Parathyroid adenoma (tissue), 2 donors: Measurements from ENCODE around the gene PLXNA4.

Experiments used
- H2AFZ ChIP-seq: fragments of 300-600 bp; sonication (generic); one replicate; pipeline ENCODE4 v1.7.0; 2017; ENCODE audit warnings: antibody characterized with exemption, mild to moderate bottlenecking
- H3K27ac ChIP-seq: fragments of 300-600 bp; sonication (generic); one replicate; pipeline ENCODE4 v1.7.0; 2017
- H3K27me3 ChIP-seq: fragments of 300-600 bp; sonication (generic); one replicate; pipeline ENCODE4 v1.7.0; 2017; ENCODE audit warnings: low read length; ENCODE audit not compliant: control insufficient read depth, insufficient read depth
- H3K36me3 ChIP-seq: fragments of 300-600 bp; sonication (generic); one replicate; pipeline ENCODE4 v1.7.0; 2017; ENCODE audit warnings: low read length; ENCODE audit not compliant: control insufficient read depth, insufficient read depth
- H3K4me1 ChIP-seq: fragments of 300-600 bp; sonication (generic); one replicate; pipeline ENCODE4 v1.7.0; 2017; ENCODE audit warnings: control low read depth
- H3K4me2 ChIP-seq: fragments of 300-600 bp; sonication (generic); one replicate; pipeline ENCODE4 v1.7.0; 2017; ENCODE audit warnings: low read length
- H3K4me3 ChIP-seq: fragments of 300-600 bp; sonication (generic); one replicate; pipeline ENCODE4 v1.7.0; 2017; ENCODE audit warnings: low read depth, low read length
- H3K79me2 ChIP-seq: fragments of 300-600 bp; sonication (generic); one replicate; pipeline ENCODE4 v1.7.0; 2017; ENCODE audit warnings: control low read depth
- H3K9ac ChIP-seq: fragments of 300-600 bp; sonication (generic); one replicate; pipeline ENCODE4 v1.7.0; 2017; ENCODE audit warnings: mild to moderate bottlenecking
- H3K9me3 ChIP-seq: fragments of 300-600 bp; sonication (generic); one replicate; pipeline ENCODE4 v1.7.0; 2017; ENCODE audit warnings: low read length; ENCODE audit not compliant: control insufficient read depth
- CTCF ChIP-seq: fragments of 300-600 bp; sonication (generic); IDR thresholded peaks from one replicate; pipeline ENCODE4 v1.7.0; 2017; ENCODE audit warnings: antibody characterized with exemption, mild to moderate bottlenecking
- donor health status: primary hyperparathyroidism.

Gene PLXNA4

GRCh38 chr7:132091706-132092105 lies 484.6 kb downstream of the PLXNA4 start:
- H3K27ac ChIP-seq, result no peak overlapping the region
- H3K79me2 ChIP-seq, result no peaks in the 10 kb centered on the region
- no peak overlapping the region for H3K4me3 ChIP-seq
- no peaks in the 10 kb centered on the region for H3K4me1 ChIP-seq
- no peak overlapping the region for H2AFZ ChIP-seq
- no peaks in the 10 kb centered on the region for H3K36me3 ChIP-seq
- H3K27me3 ChIP-seq, result no peaks in the 10 kb centered on the region
- no peaks in the 10 kb centered on the region for H3K9me3 ChIP-seq
- TF ChIP-seq CTCF, result no peak
- H3K9ac ChIP-seq, result no peak overlapping the region
- H3K4me2 ChIP-seq, result no peak overlapping the region

GRCh38 chr7:132090444-132090843 lies 485.8 kb downstream of the PLXNA4 start:
- H3K27me3 ChIP-seq, result no peaks in the 10 kb centered on the region
- no peaks in the 10 kb centered on the region for H3K36me3 ChIP-seq
- no peak for TF ChIP-seq CTCF
- H2AFZ ChIP-seq, result no peak overlapping the region
- H3K27ac ChIP-seq, result no peak overlapping the region
- no peaks in the 10 kb centered on the region for H3K79me2 ChIP-seq
- no peak overlapping the region for H3K9ac ChIP-seq
- no peaks in the 10 kb centered on the region for H3K4me1 ChIP-seq
- H3K4me2 ChIP-seq, result no peak overlapping the region
- H3K9me3 ChIP-seq, result no peaks in the 10 kb centered on the region
- H3K4me3 ChIP-seq, result no peak overlapping the region

- Histone ChIP-seq H3K4me2 (no peak overlapping the region), H3K27me3 (no peaks in the 10 kb centered on the region), H2AFZ (no peak overlapping the region), H3K4me1 (no peaks in the 10 kb centered on the region), H3K9me3 (no peaks in the 10 kb centered on the region), H3K79me2 (no peaks in the 10 kb centered on the region), H3K27ac (no peak overlapping the region), H3K36me3 (no peaks in the 10 kb centered on the region), H3K4me3 (no peak overlapping the region), H3K9ac (no peak overlapping the region)
- TF ChIP-seq CTCF, result no peak
Measured at GRCh38 chr7:132089356-132089755, 486.9 kb downstream of the PLXNA4 start.

- Histone ChIP-seq H3K27ac (no peak overlapping the region), H3K36me3 (no peaks in the 10 kb centered on the region), H3K27me3 (no peaks in the 10 kb centered on the region), H3K9me3 (no peaks in the 10 kb centered on the region), H3K79me2 (no peaks in the 10 kb centered on the region), H3K9ac (no peak overlapping the region), H3K4me3 (no peak overlapping the region), H3K4me1 (no peaks in the 10 kb centered on the region), H3K4me2 (no peak overlapping the region), H2AFZ (no peak overlapping the region)
- no peak for TF ChIP-seq CTCF
Measured at GRCh38 chr7:132087421-132087820, 488.8 kb downstream of the PLXNA4 start.

GRCh38 chr7:132084776-132085388 lies 491.4 kb downstream of the PLXNA4 start:
- Histone ChIP-seq H3K36me3 (no peaks in the 10 kb centered on the region), H2AFZ (no peak overlapping the region), H3K9ac (no peak overlapping the region), H3K27me3 (no peaks in the 10 kb centered on the region), H3K27ac (no peak overlapping the region), H3K4me1 (no peaks in the 10 kb centered on the region), H3K4me3 (no peak overlapping the region), H3K9me3 (no peaks in the 10 kb centered on the region), H3K4me2 (no peak overlapping the region), H3K79me2 (no peaks in the 10 kb centered on the region)
- no peak for TF ChIP-seq CTCF
